ENCODE results near the gene EXOC3L1.

Gene EXOC3L1

DNA sequence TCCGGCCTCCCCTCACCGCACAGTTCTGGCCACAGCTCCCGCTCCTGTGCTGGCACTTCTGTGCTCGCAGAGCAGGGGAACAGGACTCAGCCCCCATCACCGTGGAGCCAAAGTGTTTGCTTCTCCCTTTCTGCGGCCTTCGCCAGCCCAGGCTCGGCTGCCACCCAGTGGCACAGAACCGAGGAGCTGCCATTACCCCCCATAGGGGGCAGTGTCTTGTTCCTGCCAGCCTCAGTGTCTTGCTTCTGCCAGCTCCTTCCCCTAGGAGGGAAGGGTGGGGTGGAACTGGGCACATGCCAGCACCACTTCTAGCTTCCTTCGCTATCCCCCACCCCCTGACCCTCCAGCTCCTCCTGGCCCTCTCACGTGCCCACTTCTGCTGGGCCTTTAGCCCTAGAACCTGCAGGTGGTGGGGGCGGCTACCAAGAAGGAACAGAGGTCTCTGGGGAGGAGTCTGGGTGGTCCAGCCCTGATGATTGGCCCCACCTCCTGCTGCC, 8.3 kb upstream of the EXOC3L1 start:
- DNase-seq (ENCODE audit: low spot score): no peak

DNA sequence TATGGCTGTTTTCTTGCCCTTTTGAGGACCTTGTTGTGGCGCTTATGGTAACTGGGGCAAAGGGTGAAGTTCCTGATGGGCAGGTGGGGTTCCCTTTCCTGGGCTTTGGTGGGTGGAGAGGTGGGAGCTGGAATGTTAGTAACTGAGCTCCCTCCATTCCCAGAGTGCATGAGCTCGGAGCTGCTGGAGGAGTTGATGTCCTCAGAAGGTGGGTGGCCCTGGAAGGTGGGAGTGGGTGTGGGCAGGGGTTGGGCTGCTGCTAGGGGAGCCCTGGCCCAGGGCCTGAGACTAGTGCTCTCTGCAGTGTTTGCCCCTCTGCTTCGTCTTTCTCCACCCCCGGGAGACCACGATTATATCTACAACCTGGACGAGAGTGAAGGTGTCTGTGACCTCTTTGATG, 7.8 kb upstream of the EXOC3L1 start:
- DNase-seq (ENCODE audit: low spot score): no peak

DNA sequence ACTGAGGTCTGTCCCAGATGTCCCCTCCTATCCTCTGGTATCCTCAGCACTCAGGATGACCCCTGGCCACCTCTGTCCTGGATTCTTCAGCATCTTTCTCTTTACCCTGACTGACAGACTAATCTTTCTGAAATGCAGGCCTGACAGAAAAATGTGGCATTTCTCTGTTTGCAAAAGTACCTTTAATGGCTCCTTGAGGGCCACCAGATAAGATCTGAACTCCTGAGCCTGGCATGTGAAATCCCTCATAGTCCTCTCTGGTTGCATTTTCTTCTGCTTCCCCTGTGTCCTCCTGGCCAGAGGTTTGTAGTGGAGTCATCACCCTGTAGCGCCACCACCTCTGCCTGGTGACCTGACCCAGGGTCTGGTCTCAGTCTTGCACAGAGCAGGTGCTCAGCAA, 6.9 kb upstream of the EXOC3L1 start:
- no peak for DNase-seq (ENCODE audit: low spot score)

DNA sequence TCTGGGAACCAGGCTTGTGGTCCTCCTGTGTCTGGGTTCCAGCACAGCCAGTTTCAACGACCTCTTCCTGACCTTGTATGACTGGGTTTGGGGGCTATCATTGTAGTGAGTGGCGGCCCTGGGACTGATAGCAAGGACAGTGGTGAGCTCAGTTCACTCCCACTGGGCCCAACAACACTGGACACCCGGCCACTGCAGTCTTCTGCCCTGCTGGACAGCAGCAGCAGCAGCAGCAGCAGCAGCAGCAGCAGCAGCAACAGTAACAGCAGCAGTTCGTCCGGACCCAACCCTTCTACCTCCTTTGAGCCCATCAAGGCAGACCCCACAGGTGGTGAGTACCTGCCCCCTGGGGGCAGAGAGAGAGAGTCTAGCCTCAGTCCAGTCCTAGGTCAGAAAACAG, 5.7 kb upstream of the EXOC3L1 start:
- no peak for DNase-seq (ENCODE audit: low spot score)

DNA sequence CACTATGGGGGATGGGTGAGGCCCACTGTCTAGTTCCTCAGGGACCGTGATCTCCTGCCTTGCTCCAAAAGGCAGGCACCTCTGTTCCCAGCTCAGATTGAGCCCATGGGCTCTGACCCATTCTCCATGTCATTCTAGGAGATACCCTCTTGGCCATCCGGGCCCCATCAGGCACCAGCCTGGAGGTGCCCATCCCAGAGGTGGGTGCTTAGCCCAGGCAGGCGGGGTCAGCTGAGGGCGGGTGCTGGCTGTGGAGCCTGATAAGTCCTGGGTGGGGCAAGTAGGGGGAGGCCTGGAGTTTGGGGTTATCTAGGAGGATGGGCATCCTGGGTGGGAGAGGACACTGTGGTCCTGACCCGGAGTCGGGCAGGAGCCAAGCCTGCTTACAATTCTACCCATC, 4.3 kb upstream of the EXOC3L1 start:
- no peak for DNase-seq (ENCODE audit: low spot score)

DNA sequence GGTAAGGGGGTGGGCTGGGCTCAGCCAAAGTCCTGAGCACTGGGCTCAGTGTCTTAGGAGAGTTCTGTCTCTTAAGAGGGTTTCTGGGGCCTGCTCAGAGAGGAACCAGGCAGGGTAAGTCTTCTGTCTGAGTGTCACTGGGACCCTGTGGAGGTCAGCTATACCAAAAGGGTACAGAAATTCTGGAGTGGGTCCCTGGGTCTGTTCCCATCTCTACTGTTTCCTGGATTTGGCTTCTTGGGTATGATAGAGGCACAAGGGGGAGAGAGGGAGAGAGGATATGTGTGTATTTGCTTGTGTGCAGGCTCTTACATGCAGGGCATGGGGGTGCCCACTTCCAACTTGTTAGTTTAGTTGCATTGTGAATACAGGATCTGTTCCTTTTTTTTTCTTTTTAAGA, 3.6 kb upstream of the EXOC3L1 start:
- no peak for DNase-seq (ENCODE audit: low spot score)

DNA sequence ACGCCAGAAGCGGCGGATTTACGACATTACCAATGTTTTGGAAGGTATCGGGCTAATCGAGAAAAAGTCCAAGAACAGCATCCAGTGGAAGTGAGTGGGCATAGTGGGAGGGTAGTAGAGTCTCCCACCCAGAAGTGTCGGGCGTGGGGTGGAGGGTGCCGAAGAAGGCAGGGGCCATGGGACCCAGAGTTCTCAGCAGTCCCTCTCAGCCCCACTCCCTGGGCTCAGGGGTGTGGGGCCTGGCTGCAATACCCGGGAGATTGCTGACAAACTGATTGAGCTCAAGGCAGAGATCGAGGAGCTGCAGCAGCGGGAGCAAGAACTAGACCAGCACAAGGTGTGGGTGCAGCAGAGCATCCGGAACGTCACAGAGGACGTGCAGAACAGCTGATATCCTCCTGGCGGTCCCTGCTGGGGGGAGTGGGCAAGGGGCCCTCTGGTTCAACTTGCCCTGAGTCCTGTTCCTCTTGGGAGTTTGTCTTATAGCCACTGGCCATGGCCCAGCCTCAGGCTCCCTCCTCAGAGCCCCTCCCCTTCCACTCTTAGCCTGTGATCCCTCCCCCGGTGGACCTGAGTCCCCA, 2.9 kb upstream of the EXOC3L1 start:
- no peak for DNase-seq (ENCODE audit: low spot score)

DNA sequence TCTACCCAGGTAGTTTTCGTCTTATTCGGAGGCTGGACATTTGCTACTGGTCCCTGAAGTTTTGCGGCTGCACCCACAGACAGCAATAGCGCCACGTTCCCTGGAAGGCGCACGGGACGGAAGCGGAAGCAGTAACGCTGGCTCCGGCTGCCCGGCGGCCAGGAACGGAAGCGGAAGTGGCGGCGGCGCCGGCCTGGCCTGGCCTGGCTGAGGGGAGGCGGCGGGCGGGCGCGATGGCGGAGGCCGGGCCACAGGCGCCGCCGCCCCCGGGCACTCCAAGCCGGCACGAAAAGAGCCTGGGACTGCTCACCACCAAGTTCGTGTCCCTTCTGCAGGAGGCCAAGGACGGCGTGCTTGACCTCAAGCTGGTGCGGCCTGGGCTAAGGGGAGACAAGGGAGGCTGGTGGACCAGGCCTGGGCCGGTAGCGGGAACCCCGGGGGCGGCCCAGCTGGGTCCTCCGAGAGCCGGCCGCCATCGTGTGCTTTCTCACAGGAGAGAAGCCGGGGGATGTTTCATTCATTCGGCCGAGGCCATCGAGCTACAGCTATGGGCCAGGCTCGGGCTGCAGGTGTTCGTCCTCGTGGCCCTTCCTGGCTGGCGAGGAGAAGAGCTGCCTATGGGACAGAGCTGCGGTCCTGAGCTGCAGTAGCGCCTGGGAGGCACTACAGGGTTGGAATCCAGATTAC, 2.2 kb upstream of the EXOC3L1 start, which contains the start of gene E2F4:
Gene E2F4, plus strand, starts transcription at position 161 of the 687 bp plus-strand sequence. Its CDS starts 73 bp downstream, at position 234.
- DNase-seq (ENCODE audit: low spot score): peak; percentile 90

DNA sequence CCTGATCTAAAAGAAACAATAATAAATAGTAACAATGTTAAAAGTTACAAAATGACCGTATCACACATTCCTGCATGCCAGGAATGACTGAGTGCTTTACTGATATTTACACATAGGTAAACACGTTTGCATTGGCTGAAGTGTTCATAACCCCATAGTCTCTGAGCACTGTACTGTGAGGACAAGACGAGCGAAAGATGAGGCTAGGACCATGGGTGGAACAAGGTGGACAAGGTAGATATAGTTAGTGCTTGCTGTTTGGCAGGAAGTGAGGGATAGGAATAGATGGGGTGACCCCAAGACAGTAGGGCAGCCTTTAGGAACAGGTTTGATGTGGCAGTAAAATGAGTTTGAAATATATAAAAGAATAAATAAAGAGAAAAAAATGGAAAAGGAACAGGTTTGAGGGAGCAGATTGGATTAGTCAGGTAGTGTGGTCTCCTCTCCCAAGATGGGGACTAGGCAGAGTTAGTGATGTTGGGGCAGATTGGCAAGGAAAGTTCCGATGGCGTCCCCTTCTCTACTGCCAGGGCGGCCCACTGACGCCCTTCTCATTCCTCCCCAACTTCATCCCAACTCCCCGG, 1.6 kb upstream of the EXOC3L1 start:
- no peak for DNase-seq (ENCODE audit: low spot score)

DNA sequence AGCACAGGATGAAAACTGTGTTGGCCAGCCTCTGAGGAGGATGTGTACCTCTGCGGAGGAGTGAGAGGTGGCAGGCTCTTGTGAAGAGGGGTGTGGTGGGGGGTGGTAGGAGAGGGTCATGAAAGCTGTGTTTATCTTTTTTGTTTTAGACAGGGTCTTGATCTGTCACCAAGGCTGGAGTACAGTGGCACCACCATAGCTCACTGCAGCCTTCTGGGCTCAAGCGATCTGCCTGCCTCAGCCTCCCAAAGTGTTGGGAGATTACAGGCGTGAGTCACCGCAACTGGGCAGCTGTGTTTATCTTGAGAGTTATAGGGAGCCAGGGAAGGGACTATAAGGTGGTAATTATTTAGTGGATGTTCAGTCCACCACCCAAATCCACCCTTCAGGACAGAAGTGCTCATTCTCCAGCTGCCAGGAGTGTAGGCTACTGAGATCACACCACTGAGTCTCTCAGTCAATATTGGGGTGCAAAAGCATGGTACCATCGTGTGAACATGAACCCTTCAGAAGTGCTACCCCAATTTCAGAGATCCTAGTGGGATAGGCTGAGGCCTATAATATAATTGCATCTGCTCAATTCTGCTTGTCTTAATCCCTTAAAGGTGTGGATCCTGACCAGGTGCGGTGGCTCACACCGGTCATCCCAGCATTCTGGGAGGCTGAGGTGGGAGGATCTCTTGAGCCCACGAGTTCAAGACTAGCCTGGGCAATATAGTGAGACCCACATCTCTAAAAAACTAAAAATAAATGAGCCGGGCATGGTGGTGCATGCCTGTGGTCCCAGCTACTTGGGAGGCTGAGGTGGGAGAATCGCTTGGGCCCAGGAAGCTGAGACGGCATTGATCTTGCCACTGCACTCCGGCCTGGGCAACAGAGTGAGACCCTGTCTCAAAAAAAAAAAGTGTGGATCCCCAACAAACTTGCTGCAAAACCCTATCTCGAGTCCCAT, 788 bp upstream of the EXOC3L1 start:
- DNase-seq (ENCODE audit: low spot score): no peak

DNA sequence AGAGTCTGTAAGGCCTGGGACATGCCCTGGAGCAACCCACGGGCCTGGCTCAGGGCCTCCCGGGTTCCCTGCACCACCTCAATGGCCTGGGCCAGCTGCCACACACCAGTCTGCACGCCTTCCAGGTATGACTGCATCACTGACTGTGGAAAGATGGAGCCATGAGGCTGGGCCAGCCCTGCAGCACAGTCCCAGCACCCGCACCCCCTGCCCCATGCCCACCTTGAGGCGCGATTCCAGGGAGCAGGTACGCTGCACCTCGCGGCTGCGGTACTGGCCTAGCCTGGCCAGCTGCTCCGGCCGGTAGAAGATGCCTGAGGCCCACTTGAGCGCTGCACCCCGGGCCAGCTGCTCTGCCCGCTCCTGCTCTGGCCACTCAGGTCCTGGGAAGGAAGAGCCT, 1.1 kb downstream of the EXOC3L1 start:
- no peak for DNase-seq (ENCODE audit: low spot score)

DNA sequence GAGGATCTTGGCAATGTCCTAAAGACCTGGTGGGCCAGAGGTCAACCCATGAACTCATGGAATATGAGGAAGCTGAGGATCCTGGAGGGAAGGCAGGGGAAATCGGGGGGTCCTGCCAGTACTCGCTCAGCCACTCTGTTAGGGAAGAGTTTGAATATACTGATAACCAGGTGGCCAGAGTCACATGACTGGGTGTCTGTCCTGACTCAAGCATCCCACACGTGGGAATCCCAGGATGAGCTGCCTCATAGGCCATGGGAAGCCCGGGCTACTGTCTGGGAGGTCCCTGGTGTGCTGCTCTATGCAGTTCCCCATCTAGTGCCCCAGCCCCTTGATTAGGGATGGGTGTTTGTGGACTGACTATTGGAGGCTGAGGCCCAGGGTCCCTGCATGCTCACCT, 1.6 kb downstream of the EXOC3L1 start:
- DNase-seq (ENCODE audit: low spot score): no peak

DNA sequence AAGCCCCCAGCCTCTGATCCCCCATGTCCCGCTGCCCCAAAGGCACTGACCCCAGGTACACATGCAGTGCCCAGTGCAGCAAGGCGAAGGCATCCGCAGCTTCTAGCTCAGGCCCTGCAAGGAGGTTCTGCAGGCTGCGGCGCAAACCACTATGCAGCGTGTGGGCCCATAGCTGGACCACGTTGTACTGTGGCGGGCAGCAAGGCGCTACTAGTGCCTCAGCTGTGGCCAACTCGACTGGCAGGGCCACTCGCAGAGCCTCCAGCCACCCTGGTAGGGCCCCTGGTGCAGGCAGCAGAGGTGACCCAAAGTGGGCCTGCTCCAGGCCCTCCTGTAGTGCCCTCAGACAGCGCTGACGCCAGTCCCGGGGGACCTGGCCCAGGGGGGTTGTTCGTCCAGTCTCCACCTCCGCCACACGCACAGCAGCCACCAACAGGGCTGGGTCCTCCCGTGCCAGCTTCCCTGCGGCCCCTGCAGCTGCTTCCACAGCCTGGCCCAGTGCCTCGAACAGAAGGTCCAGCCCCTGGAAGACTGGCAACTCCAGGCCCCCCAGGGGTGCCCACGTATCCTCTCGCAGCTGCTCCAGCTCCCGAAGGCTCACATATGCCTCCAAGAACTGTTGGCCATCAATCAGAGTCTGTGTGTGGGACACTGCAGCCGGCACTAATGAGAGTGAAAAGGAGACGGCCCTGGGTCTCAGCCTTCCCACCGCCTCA, 2.6 kb downstream of the EXOC3L1 start:
- DNase-seq (ENCODE audit: low spot score): no peak

DNA sequence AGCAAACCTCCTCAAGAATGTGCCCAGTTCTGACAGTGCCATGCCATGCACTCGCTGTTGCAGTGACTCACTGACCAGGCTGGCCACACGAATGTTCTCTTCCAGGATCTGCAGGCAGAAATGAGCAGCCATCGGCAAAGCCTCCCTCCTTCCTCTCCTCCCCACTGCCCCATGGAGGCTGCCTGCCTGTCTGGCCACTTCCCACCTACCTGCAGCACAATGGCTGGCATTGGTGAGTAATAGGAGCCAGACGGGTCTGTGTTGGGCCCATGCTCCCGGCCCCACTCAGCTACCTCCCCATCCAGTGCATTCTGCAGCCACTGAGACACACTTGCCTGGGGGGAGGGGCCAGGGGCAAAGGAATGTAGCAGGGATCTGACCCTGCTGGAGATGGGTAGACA, 3.4 kb downstream of the EXOC3L1 start:
- no peak for DNase-seq (ENCODE audit: low spot score)

DNA sequence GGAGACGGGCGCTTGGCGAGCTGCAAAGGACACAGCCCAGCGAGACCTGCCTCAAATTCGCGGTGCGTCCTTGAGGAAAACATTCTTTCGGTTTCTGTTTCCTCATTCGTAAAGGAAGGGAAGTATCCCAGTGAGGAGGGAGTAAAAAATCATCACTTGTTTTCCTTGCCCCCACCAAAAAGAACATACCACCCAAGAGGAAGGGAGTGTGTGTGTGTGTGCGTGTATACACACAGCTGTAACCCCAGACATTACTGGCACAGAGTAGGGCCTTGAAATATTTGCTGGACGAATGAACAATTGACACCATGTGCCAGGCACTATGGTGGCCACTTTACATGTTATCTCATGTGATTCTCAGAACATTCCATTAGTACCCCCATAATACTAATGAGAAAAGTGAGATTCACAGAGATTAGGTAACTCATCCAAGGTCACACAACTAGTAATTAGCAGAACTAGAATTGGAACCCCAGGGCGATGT, 4.2 kb downstream of the EXOC3L1 start:
- DNase-seq (ENCODE audit: low spot score): no peak

DNA sequence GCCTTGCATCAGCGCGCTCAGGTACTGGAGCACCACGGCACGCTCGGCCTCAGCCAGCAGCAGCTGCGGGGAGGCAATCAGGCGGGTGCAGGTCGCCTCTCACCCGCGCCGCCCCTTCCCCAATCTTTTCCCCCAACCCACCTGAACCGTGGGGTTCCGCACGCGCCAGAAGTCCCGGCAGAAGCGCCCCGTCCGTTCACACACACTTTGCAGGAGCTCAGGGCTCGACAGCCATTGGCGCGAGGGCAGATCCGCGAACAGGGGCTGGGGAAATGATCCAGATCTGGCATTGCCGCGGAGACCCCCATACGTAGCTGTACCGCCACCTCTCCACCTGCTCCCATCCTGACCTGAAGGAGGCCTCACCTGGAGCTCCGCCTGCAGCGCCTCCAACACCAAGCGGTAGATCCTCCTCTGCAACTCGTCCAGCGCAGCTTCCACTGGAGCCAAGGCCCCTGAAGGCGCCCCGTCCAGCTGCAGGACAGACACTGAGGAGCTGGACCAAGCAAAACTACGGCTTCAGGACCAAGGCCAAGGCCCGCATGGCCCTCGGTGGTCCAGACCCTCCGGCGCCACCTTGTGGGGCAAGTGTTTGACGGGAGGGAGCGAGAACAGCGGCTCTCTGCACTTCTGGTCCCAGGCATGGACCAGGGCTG, 4.8 kb downstream of the EXOC3L1 start:
- DNase-seq (ENCODE audit: low spot score): peak; percentile 93

DNA sequence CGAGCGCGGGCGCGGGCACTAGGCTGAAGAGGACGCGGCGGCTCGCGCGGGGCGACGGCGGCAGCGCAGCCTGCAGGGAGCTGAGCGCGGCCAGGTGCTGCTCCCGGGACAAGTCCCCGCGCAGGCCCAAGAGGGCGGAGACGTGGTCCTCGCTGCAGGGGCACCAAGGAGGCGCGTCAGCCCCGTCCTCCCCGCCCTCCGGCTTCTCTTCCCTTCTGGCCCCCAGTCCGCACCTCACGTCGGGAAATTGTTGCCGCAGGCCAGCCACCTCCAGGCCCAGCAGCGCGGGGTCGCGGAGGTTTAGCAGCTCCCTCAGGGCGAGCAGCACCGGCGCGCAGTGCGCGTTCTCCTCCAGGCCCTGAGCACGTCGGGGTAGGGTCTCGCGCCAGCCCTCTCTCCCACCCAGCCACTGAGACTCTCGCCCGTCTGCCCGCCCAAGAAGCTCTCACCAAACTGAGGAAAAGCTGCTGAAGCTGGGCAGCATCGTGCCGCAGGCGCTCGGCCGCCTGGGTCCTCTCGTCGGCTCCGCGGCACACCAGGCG, 5.4 kb downstream of the EXOC3L1 start:
- DNase-seq (ENCODE audit: low spot score): no peak

DNA sequence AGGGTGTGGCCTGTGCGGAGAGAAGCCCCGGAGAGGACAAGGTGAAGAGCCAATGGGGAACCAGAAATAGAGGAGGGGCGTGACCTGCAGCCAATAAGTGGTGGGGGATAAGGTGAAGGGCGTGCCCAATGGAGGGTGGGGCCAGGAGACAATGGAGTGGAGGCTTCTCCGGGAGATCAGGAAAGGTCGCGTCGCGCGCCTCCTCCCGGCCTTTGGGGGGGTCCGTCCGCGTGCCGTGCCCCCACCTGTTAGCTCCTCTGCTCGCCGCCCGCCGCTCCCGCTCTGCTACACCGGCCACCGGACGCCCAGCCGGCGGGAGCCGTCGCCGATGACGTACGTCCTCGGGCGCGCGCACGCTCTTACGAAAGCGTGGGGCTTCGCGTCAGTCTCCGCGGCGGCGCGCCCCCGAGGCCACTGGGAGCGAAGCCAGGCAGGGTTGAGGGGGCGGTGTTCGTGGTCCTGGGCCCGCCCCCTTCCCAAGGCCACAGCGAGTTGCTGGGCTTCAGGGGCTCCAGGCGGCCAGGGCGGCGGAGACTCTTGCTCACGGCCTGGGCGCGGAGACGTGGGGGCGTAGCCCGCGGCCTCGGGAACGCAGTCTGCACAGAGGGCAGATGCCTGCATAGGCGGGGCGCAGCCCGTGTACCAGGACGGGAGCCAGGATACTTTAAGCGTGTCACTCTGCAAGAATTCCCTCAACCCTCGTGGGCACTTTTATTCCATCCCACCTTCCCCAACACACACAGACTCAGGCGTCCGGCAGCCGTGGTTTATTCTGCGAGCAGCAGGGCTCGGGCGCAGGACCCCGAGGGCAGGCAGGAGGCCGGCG, 6.1 kb downstream of the EXOC3L1 start, which contains the start of gene MATCAP1:
Gene MATCAP1, minus strand, starts transcription at position 337 of the 826 bp plus-strand sequence. CDS start 3,353 bp downstream, outside the sequence.
- DNase-seq (ENCODE audit: low spot score): peak; percentile 95

DNA sequence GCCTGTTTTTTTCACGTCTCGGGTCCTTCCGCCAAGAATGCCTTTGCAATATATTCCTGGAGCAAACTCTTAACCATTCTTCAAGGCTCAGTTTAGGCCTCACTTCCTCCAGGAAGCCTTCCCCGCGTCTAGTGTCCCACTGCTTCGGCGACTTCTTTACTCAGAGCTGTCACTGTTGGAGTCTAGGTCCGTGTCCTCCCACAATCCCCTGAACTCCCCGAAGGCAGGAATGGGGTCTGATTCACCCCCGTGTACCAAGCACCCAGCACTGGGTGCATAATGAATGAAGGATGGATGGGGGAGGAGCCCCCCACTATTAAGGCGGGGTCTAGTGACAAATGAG, 6.7 kb downstream of the EXOC3L1 start:
- no peak for DNase-seq (ENCODE audit: low spot score)

DNA sequence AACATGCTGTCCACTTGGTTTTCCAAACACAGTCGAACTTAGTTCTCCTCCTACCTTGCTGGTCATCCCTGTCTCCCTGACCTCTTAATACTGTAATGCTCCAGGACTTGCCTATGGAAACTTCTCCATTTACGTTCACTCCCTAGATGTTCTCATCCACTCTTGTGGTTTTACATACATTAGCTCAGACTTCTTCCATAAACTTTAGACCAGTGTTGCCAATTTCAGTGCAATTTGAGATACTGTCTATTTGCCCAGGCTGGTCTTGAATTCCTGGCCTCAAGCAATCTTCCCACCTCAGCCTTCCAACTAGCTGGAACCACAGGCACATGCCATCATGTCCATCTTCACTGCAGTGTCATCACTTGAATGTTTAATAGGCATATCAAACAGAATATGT, 7.6 kb downstream of the EXOC3L1 start:
- DNase-seq (ENCODE audit: low spot score): no peak
